Measurements from ENCODE around the gene OMP.

DNA sequence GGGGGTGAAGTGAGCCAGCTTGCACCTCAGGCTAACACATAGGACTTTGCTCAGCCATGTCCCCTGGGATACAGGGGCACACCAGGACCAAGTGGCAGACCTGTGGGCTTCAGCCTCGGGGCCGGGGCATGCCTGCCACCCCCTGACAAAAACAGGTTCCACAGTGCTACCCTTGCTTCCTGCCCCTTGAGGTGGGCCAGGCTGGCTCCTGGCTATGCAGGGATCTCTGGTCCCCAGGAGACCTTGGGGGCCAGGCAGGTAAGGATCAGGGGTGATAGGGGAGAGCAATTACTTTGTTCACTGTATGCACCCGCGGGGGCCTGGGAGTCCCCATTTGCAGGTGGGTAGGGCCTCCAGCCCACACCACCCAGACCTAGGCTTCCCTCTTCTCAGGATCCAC is 23.1 kb downstream of the OMP start:
- TF ChIP-seq, protein P1, sequence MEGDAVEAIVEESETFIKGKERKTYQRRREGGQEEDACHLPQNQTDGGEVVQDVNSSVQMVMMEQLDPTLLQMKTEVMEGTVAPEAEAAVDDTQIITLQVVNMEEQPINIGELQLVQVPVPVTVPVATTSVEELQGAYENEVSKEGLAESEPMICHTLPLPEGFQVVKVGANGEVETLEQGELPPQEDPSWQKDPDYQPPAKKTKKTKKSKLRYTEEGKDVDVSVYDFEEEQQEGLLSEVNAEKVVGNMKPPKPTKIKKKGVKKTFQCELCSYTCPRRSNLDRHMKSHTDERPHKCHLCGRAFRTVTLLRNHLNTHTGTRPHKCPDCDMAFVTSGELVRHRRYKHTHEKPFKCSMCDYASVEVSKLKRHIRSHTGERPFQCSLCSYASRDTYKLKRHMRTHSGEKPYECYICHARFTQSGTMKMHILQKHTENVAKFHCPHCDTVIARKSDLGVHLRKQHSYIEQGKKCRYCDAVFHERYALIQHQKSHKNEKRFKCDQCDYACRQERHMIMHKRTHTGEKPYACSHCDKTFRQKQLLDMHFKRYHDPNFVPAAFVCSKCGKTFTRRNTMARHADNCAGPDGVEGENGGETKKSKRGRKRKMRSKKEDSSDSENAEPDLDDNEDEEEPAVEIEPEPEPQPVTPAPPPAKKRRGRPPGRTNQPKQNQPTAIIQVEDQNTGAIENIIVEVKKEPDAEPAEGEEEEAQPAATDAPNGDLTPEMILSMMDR (IDR thresholded peaks at IDR 0.05), result no peak
- TF ChIP-seq POLR2A (IDR thresholded peaks at IDR 0.05), result no peak
